OCI-LY1 (cell line): ENCODE data around the gene SLC39A6.

Source experiments
- H2AFZ ChIP-seq: fragments of 200-600 bp; sonication (generic), shearing (Covaris generic); 2 replicates; pipeline ENCODE4 v1.6.0; 2014; ENCODE audit warnings: antibody characterized with exemption, mild to moderate bottlenecking, low read length
- H3F3A ChIP-seq: fragments of 200-600 bp; sonication (generic), shearing (Covaris generic); 2 replicates; pipeline ENCODE4 v1.6.0; 2014; ENCODE audit warnings: mild to moderate bottlenecking, antibody characterized with exemption, low read length, moderate library complexity; ENCODE audit not compliant: insufficient read depth
- H3K27ac ChIP-seq: fragments of 200-600 bp; sonication (generic); 2 replicates; pipeline ENCODE4 v1.5.1; 2014; ENCODE audit warnings: low read length, mixed run types, mild to moderate bottlenecking, low read depth; ENCODE audit not compliant: poor library complexity, severe bottlenecking
- H3K27me3 ChIP-seq: fragments of 200-600 bp; sonication (generic); 2 replicates; pipeline ENCODE4 v1.6.0; 2014; ENCODE audit warnings: antibody characterized with exemption, mild to moderate bottlenecking, low read length, moderate library complexity; ENCODE audit not compliant: insufficient read depth
- H3K36me3 ChIP-seq: fragments of 200-600 bp; sonication (generic); 2 replicates; pipeline ENCODE4 v1.6.1; 2014; ENCODE audit warnings: mild to moderate bottlenecking, antibody characterized with exemption, low read length, moderate library complexity, mixed read lengths; ENCODE audit not compliant: insufficient read depth
- H3K4me1 ChIP-seq: fragments of 200-600 bp; sonication (generic); 2 replicates; pipeline ENCODE4 v1.5.1; 2014; ENCODE audit warnings: mild to moderate bottlenecking, low read length, moderate library complexity; ENCODE audit not compliant: insufficient read depth, severe bottlenecking
- H3K4me2 ChIP-seq: fragments of 200-600 bp; sonication (generic), shearing (Covaris generic); 2 replicates; pipeline ENCODE4 v1.6.1; 2014; ENCODE audit warnings: low read length
- H3K4me3 ChIP-seq: fragments of 200-600 bp; sonication (generic); 2 replicates; pipeline ENCODE4 v1.5.1; 2014; ENCODE audit warnings: low read length, low read depth, mild to moderate bottlenecking, mixed read lengths; ENCODE audit not compliant: poor library complexity, severe bottlenecking
- H3K79me2 ChIP-seq: fragments of 200-600 bp; shearing (Covaris generic); 2 replicates; pipeline ENCODE4 v1.6.1; 2016; ENCODE audit warnings: mixed run types, low read length, mixed read lengths; ENCODE audit not compliant: insufficient read depth
- H3K9ac ChIP-seq: fragments of 200-600 bp; sonication (generic), shearing (Covaris generic); 2 replicates; pipeline ENCODE4 v1.6.1; 2014; ENCODE audit warnings: mild to moderate bottlenecking, low read length, mixed read lengths
- H3K9me2 ChIP-seq: fragments of 200-600 bp; sonication (generic), shearing (Covaris generic); 2 replicates; pipeline ENCODE4 v1.6.1; 2014; ENCODE audit warnings: low read depth, mild to moderate bottlenecking, low read length, mixed read lengths
- H3K9me3 ChIP-seq: fragments of 200-600 bp; shearing (Covaris generic); 2 replicates; pipeline ENCODE4 v1.6.1; 2014; ENCODE audit warnings: low read length, mixed read lengths
- H4K20me1 ChIP-seq: fragments of 200-600 bp; sonication (generic), shearing (Covaris generic); 2 replicates; pipeline ENCODE4 v1.6.0; 2016; ENCODE audit warnings: mild to moderate bottlenecking, low read length; ENCODE audit not compliant: insufficient read depth
- CTCF ChIP-seq: fragments of 200-600 bp; sonication (generic), shearing (Covaris generic); IDR thresholded peaks from 2 replicates; pipeline ENCODE4 v1.5.1; 2017; ENCODE audit warnings: mild to moderate bottlenecking, antibody characterized with exemption, low read length, moderate library complexity, mixed read lengths
- EZH2 ChIP-seq: fragments of 200-600 bp; sonication (generic), shearing (Covaris generic); IDR thresholded peaks from 2 replicates; pipeline ENCODE4 v1.8.0; 2017; ENCODE audit warnings: borderline replicate concordance, mixed run types, mild to moderate bottlenecking, antibody characterized with exemption, low read length, moderate library complexity, mixed read lengths

Gene SLC39A6

GRCh38 chr18:36130039-36130831 is 1.1 kb upstream of the SLC39A6 start:
- no peaks in the 10 kb centered on the region for H3K27me3 ChIP-seq
- no peaks in the 10 kb centered on the region for H4K20me1 ChIP-seq
- no peak for TF ChIP-seq EZH2
- no peak for TF ChIP-seq CTCF
- peak overlapping the region; percentile 95 for H3K27ac ChIP-seq
- peaks cover 19% of the 10 kb centered on the region; the same call in 1 of the 2 replicates for H3K36me3 ChIP-seq
- peak overlapping the region; percentile 97 for H3K4me2 ChIP-seq
- peak overlapping the region; percentile 100 for H3K4me3 ChIP-seq
- H3F3A ChIP-seq: no peaks in the 10 kb centered on the region
- H3K9ac ChIP-seq: peak overlapping the region; percentile 94
- no peak overlapping the region for H2AFZ ChIP-seq
- H3K9me2 ChIP-seq: no peaks in the 10 kb centered on the region
- peaks cover 30% of the 10 kb centered on the region for H3K4me1 ChIP-seq
- H3K9me3 ChIP-seq: no peaks in the 10 kb centered on the region
- H3K79me2 ChIP-seq: peaks cover 37% of the 10 kb centered on the region

DNA sequence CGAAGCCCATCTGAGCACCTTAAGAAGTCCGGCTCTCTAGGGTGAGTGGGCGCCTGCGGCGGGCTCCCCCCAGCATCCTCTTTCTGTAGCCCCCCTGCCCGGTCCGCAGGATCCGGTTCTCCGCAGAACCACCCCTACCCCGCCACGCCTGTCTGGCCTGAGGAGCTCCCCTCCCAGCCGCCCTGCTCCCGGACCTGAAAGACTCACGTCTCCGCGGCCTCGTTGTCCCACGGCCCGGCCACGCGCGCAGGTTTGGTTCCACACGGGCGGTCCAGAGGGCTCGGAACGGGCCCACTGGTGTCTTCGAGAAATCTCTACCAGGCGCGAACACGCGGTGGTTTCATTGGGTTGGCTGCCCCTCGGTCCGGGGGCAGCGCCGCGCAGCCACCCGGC is 237 bp downstream of the SLC39A6 start:
- Histone ChIP-seq H3K27me3 (no peaks in the 10 kb centered on the region), H3K4me1 (peaks cover 30% of the 10 kb centered on the region), H3K79me2 (peaks cover 37% of the 10 kb centered on the region), H3K4me2 (peak overlapping the region; percentile 97), H3F3A (no peaks in the 10 kb centered on the region), H4K20me1 (no peaks in the 10 kb centered on the region), H2AFZ (peak overlapping the region; percentile 81; the same call in 1 of the 2 replicates), H3K4me3 (peak overlapping the region; percentile 100), H3K9ac (peak overlapping the region; percentile 94), H3K36me3 (peaks cover 21% of the 10 kb centered on the region; the same call in 1 of the 2 replicates), H3K9me3 (no peaks in the 10 kb centered on the region), H3K9me2 (no peaks in the 10 kb centered on the region), H3K27ac (no peak overlapping the region)
- TF ChIP-seq EZH2 (no peak), CTCF (no peak)

GRCh38 chr18:36128530-36128870 is 640 bp downstream of the SLC39A6 start:
- Histone ChIP-seq H3K36me3 (peaks cover 18% of the 10 kb centered on the region; the same call in 1 of the 2 replicates), H3K9me3 (no peaks in the 10 kb centered on the region), H3K9me2 (no peaks in the 10 kb centered on the region), H3K4me1 (peaks cover 30% of the 10 kb centered on the region), H3F3A (no peaks in the 10 kb centered on the region), H3K9ac (peak overlapping the region; percentile 94), H3K27me3 (no peaks in the 10 kb centered on the region), H3K79me2 (peaks cover 37% of the 10 kb centered on the region), H3K4me2 (peak overlapping the region; percentile 97), H3K27ac (no peak overlapping the region), H2AFZ (peak overlapping the region; percentile 81; the same call in 1 of the 2 replicates), H3K4me3 (peak overlapping the region; percentile 100), H4K20me1 (no peaks in the 10 kb centered on the region)
- TF ChIP-seq CTCF: no peak
- TF ChIP-seq EZH2: no peak
